ENCODE measurements around the gene PPP1CA.
"Not testable (repeated sequence)": the region's sequence is repeated elsewhere in the genome, so short reads cannot be mapped to it uniquely, and the experiment has no call there.

PPP1CA gene

DNA sequence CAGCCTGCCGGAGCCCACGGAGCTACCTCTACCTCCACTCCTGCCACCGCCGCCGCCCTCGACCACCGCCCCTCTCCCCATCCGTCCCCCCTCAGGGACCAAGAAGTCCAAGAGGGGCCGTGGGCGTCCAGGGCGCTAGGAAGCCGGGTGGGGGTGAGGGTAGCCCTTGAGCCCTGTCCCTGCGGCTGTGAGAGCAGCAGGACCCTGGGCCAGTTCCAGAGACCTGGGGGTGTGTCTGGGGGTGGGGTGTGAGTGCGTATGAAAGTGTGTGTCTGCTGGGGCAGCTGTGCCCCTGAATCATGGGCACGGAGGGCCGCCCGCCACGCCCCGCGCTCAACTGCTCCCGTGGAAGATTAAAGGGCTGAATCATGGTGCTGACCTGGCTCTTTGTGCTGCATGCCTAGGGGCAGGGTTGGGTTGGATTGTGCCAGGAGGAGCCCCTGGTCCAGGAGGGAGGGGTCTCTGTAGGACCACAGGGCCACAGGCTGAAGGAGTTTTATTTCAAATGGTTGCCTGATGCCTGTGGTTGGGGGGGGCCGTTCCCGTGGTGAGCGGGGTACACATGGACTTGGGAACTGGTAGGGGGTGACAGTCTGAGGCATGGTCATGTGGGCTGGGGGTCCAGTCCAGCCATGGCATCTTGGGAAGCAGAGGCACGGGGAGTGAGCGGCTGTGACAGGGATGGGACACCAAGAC, 33.5 kb upstream of the PPP1CA start:
- no peak for DNase-seq

DNA sequence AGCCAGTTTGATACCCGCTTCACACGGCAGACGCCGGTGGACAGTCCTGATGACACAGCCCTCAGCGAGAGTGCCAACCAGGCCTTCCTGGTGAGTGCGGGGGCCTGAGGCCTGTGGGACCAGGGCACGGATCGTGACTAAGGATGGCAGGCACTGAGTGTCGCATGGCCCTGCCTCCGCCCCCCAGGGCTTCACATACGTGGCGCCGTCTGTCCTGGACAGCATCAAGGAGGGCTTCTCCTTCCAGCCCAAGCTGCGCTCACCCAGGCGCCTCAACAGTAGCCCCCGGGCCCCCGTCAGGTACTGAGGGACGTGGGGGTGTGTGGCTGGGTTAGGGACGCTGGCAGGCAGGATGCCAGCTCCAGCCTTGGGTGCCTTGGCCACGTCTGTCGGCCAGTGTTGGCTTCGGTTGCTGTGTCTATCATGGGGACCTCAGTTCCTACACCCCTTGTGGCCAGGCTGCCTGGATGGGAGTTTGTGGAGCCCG, 32.8 kb upstream of the PPP1CA start:
- no peak for DNase-seq

DNA sequence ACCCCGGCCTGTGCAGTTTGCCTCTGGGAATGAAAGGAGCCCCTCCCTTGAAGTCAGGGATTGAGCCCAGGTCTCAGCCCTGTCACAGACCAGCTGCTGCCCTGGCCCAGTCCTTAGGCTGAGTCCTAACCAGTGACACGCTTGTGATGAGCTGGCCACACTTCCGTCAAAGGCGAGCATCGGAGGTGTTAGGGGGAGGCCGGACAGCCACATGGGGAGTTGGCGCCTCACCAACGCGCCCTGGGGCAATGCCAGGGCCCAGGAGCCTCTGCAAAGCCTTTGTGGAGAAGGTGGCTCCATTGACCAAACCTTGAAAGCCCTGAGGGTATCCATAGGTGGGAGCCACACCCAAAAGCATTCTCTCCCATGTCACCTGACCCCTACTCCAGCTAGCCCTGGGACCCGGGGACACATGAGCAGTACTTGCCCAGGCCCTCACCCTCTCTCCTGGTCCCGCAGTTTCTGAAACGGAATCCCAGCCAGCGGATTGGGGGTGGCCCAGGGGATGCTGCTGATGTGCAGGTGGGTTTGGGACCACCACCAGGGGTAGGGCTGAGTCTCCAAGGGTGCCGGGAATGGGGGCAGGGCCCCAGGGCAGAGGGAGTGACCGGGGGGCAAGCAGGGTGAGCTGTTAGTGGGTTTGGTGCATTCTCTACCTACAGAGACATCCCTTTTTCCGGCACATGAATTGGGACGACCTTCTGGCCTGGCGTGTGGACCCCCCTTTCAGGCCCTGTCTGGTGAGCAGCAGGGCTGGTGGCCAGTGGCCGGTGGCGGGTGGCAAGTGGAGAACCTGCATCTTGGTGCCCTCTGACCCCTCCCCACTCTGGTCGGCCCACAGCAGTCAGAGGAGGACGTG, 32.1 kb upstream of the PPP1CA start:
- no peak for DNase-seq

DNA sequence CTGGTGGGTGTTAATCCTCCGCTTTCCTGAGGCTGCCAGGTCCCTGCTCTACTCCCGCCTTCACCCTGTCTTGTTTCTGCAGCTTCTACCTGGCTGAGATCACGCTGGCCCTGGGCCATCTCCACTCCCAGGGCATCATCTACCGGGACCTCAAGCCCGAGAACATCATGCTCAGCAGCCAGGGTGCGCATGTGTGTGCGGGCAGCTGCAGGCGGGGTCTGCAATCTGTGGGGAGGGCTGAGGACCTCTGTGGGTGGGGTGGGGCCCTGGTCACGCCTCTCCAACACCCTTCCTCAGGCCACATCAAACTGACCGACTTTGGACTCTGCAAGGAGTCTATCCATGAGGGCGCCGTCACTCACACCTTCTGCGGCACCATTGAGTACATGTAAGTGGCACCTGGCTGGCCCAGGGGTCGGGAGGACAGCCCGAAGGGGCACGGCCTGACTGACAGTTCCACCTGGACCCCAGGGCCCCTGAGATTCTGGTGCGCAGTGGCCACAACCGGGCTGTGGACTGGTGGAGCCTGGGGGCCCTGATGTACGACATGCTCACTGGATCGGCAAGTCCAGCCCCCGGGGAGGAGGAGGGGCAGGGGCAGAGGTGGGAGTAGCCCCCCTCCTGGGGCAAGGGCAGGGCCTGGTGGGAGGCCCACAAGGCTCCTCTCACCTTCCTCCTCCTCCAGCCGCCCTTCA, 31.1 kb upstream of the PPP1CA start:
- no peak for DNase-seq

DNA sequence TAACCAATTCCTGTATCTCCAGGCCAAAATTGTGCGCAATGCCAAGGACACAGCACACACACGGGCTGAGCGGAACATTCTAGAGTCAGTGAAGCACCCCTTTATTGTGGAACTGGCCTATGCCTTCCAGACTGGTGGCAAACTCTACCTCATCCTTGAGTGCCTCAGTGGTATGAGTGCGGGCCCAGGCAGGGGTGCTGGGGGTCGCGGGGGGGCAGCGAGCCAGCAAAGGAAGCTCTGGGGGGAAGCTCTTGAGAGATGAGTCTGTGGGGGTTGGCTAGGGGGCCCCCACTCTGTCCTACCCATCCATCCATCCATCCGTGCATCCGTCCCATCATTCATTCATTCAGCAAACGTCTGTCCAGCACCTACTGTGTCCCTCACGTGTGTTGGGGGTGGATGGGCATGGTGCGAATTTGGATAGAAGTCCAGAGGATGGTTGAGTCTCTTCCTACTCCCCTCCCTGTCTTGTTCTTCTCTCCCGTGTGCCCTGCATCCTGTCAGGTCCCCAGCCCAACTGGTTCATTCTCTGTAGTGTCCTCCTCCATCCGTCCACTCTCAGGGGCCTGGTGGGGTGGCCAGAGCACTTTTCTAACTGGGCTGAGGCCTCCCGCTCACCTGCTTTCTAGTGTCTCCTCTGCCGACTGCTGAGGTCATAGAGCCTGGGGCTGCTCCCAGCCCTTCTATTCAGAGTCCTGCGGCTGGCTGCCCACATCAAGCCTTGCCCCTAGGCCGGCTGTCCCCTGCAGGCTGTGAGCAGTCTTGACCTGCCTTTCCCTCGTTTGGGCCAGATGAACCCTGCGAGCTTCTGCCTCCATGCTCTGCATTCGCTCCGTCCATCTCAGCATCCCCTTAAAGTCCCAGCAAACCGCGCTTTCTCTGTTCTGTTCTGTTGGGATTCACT, 29.9 kb upstream of the PPP1CA start:
- no peak for DNase-seq

DNA sequence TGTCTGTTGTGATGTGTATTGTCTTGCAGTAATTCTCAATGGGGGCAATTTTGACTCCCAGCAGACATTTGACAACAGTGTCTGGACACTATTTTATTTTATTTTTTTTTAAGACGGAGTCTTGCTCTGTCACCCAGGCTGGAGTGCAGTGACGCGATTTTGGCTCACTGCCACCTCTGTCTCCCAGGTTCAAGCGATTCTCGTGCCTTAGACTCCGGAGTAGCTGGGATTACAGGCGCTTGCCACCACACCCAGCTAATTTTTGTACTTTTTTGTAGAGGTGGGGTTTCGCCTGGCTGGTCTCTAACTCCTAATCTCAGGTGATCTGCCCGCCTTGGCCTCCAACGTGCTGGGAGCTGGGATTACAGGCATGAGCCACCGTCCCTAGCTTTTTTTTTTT, 28.1 kb upstream of the PPP1CA start:
- DNase-seq = no peak

DNA sequence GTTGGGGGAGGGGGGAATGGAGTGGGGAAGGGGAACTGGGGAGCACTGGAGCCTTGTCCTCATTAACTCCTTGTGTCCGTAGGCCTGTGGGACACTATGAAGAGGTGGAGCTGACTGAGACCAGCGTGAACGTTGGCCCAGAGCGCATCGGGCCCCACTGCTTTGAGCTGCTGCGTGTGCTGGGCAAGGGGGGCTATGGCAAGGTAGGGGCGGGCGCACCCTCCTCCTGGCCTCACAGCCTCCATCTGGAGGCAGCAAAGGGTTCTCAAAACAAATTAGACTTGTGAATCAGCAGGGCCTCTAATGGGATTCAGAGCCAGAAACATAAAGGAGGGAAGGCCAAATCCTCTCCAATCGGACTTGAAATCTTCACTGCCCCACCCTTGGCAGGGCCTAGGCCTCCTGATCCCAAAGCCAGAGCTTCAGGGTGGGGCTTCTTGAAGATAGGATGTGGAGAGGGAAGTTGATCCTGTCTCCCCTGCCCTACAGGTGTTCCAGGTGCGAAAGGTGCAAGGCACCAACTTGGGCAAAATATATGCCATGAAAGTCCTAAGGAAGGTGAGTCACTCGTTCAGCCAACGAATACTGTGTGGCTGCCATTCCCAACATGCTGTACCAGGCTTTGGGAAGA, 27.5 kb upstream of the PPP1CA start:
- DNase-seq = no peak

DNA sequence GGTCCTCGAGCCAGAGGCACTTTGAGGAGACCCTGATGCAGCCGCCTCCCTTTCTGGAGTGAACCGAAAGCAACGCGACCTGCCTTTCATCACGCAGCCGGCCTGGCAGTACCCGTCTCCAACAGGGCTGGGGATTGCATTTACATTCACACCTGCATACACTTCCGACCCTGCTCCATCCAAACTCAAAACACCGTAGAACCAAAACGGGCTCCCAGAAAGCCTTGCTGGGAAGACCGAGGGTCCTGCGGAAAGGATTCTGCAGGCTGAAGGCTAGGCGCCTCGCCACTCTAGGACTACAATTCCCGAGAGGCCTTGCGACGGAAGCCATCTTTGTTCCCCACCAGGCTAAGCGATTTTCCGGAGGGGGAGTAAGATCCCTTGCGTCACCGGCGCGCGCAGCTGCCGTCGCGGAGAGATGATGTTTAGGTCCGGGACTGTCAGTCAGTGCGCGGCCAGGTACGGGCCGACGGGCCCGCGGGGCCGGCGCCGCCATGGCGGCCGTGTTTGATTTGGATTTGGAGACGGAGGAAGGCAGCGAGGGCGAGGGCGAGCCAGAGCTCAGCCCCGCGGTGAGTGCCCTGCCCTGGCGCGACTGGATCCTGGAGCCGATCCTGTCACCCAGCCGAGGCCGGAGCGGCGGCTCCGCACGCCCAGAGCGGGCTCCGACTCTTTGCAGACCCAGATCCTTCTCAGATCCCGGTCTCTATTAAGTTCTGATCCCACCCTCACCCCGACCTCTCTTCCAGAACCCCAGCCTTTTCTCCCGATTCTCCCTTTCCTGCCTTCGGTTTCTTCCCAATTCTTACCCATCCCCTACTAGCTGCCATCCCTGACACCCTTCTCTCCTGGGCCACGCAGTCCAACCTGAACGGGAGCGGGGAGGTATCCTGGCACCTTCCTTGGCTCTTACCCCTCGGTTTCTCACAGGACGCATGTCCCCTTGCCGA, 26.7 kb upstream of the PPP1CA start, which contains the start of gene RPS6KB2:
Gene RPS6KB2 (plus strand): TSS at position 443 of the 950 bp plus-strand sequence. CDS start 52 bp downstream, at position 495.
- DNase-seq = peak; percentile 82 to 99 (median 96)

DNA sequence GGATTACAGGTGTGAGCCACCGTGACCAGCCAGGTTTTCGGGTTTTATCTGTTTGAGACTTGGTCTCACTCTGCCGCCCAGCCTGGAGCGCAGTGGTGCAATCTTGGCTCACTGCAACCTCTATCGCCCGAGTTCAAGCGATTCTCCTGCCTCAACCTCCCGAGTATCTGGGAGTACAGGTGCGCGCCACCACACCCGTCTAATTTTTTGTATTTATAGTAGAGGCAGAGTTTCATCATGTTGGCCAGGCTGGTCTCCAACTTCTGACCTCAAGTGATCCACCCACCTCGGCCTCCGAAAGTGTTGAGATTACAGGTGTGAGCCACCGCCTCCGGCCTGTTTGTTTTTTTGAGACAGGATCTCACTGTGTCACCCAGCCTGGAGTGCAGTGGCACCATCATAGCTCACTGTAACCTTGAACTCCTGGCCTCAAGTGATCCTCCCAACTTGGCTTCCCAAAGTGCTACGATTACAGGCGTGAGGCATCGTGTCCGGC, 25.8 kb upstream of the PPP1CA start:
- not testable (repeated sequence) for DNase-seq

DNA sequence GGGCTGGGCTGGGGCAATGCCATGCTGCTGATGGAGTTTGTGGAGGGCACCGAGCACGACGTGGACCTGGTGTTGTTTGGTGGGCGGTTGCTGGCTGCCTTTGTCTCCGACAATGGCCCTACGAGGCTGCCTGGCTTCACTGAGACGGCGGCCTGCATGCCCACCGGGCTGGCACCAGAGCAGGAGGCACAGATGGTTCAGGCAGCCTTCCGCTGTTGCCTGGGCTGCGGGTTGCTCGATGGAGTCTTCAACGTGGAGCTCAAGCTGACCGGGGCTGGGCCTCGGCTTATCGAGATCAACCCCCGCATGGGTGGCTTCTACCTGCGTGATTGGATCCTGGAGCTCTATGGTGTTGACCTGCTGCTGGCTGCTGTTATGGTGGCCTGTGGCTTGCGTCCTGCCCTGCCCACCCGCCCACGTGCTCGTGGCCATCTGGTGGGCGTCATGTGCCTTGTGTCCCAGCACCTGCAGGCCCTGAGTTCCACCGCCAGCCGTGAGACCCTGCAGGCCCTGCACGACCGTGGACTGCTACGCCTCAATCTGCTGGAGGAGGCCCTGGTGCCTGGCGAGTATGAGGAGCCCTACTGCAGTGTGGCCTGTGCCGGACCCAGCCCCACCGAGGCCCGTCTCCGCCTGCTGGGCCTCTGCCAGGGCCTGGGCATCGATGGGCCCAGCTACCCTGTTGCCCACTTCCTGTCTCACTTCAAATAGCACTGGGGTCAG, 22.4 kb upstream of the PPP1CA start:
- no peak for DNase-seq

DNA sequence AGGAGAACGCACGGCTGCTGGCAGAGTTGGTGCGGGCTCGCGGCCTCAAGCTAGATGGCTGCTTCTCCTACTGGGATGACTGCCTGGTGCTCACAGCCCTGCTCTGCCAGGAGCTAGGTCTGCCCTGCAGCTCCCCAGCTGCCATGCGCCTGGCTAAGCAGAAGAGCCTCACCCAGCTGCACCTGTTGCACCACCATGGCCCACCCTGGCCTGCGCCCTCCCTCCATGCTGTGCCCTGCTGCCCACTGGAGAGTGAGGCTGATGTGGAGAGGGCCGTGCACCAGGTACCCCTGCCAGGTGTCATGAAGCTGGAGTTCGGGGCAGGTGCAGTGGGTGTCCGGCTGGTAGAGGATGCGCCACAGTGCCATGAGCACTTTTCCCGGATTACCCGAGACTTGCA, 21.8 kb upstream of the PPP1CA start:
- DNase-seq = no peak

DNA sequence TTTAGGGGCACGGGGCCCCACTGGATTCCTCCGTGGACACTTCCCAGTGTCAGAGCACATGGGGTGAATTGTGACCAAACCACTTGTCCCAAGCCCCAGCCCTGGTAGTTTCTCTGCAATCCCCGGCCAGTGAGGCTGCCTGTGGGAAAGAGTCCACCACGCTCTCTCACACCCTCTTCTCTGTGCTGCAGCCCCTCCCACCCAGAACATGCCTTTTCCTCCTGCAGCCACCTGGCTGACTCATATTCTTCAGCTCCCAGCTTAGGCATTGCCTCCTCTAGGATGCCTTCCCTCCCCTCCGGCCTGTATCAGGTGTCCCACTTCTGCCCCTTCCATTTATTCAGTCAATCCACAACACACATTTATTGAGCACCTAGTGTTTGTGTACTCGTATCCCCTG, 21.2 kb upstream of the PPP1CA start:
- DNase-seq = no peak

DNA sequence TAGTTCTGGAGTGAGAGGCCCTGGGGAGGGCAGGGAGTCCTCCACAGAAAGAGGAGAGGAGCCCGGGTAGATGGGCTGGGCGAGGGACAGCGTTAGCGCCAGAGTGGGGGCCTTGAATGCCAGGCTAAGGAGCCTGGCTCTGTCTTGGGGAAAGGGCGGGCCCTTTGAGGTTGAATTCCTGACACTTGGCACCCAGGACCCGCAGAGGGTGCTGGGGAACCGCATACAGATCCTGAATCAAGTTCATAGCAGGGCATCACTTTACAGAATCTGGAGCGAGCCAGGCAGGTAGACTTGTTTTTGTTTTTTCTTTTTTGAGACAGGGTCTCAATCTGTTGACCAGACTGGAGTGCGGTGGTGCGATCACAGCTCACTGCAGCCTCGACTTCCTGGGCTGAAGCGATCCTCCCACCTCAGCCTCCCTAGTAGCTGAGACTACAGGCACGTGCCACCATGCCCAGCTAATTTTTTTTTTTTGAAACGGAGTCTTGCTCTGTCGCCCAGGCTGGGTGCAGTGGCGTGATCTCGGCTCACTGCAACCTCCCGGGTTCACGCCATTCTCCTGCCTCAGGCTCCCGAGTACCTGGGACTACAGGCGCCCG, 19.9 kb upstream of the PPP1CA start:
- no peak for DNase-seq

DNA sequence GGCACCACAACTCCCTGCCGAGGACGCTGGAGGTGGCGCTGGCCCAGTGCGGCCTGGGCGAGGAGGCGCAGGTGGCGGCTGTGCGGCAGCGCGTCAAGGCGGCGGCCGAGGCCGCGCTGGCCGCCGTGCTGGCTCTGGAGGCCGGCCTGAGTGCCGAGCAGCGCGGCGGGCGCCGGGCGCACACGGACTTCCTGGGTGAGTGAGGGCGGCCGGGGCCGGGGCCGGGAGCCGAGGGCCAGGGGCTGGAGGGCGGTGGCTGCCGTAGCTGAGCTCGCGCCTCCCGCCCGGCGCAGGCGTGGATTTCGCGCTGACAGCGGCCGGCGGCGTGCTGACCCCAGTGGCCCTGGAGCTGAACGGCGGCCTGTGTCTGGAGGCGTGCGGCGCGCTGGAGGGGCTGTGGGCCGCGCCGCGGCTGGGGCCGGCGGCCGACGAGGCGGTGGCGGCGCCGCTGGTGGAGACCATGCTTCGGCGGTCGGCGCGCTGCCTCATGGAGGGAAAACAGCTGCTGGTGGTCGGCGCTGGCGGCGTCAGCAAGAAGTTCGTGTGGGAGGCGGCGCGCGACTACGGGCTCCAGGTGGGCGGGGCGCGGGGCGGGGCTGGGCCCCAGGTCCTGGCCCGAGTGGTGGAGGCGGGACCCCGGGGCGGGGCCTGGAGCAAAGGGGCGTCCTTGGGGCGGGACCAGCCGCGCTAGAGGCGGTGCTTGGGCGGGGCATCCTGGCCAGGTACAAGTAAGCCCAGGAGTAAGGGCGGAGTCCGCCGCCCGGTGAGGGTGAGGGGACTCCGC, 19.2 kb upstream of the PPP1CA start:
- peak; percentile 44 to 96 (median 85) for DNase-seq

DNA sequence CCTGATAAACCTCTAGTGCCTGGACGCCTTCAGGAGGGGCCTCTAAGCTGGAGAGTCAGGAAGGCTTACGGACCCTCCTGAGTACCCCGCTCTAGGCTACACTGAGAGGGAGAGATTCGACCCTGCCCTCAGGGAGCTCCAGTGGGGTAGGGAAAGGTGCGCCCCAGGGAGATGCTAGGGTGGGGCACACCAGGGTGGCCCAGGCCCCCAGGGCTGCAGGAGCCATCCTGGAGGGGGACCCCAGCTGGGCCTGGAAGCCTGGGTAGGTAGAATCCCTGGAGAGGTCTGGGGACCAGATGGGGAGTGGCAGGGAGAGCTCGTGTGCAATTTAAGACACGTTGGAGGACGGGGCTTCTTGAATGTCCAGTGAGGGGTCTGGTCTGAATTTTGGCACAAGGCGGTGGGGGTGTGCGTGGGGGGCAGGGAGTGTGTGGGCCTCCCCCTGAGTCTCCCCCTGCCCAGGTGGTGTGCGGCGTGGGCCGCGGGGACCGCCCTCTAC, 18.5 kb upstream of the PPP1CA start:
- DNase-seq = no peak

DNA sequence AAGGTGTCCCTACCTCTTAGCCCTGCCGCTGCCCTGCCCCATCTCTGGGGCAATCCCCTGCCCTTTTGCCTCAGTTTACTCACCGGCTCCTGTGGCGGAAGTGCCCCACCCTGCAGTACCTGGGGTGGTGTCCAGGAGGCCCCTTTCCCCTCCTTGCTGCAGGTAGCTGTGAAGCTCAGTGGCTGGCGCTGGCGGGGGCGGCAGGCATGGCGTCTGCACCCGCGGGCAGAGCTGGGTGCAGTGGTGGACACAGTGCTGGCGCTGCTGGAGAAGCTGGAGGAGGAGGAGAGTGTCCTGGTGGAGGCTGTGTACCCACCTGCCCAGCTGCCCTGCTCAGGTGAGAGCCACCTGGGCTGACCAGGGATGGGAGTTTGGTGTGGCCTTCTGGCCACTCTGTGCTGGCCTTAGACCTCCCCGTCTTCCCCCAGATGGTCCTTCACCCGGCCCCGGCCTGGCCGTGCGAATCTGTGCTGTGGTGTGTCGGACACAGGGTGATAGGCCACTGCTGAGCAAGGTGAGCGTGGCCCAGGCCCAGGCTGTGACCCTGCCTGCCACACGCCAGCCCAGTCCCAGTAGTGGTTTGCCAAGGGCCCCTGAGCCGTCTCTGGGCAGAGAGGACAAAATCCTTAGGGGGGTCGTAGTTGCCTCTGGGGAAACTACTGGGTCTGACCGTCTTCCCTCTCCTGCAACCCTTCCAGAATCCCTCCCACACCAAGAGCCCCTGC, 17.8 kb upstream of the PPP1CA start:
- no peak for DNase-seq
